HG03175 (cell line): Measurements from ENCODE around the gene ENAH.
A peak's percentile ranks its signal among the peaks of the same experiment; 100 is the strongest.
"Not testable (repeated sequence)": the region's sequence is repeated elsewhere in the genome, so short reads cannot be mapped to it uniquely, and the experiment has no call there.

Experiments
- ATAC-seq: cut with Tn5 transposase; IDR thresholded peaks from one replicate; pipeline ENCODE4 v1.9.1; 2021; ENCODE audit warnings: mild to moderate bottlenecking, moderate library complexity; ENCODE audit not compliant: unreplicated experiment

Gene ENAH

GRCh38 chr1:225677350-225678124 lies 24.6 kb upstream of the ENAH start:
- no peak for ATAC-seq

GRCh38 chr1:225674381-225674780 lies 21.5 kb upstream of the ENAH start:
- no peak for ATAC-seq

GRCh38 chr1:225670806-225671733 lies 18.1 kb upstream of the ENAH start:
- ATAC-seq: no peak

- no peak for ATAC-seq
Observed at GRCh38 chr1:225670356-225670755, 17.4 kb upstream of the ENAH start.

- no peak for ATAC-seq
Observed at GRCh38 chr1:225668222-225668621, 15.3 kb upstream of the ENAH start.

- no peak for ATAC-seq
Observed at GRCh38 chr1:225667362-225667761, 14.4 kb upstream of the ENAH start.

- ATAC-seq: no peak
Observed at GRCh38 chr1:225666495-225666894, 13.6 kb upstream of the ENAH start.

- no peak for ATAC-seq
Observed at GRCh38 chr1:225664762-225665161, 11.8 kb upstream of the ENAH start.

GRCh38 chr1:225662155-225662554 lies 9.2 kb upstream of the ENAH start:
- no peak for ATAC-seq

- no peak for ATAC-seq
Observed at GRCh38 chr1:225660544-225660946, 7.6 kb upstream of the ENAH start.

GRCh38 chr1:225658041-225658440 lies 5.1 kb upstream of the ENAH start:
- no peak for ATAC-seq

GRCh38 chr1:225657462-225657989 lies 4.6 kb upstream of the ENAH start:
- no peak for ATAC-seq

GRCh38 chr1:225656259-225656655 lies 3.3 kb upstream of the ENAH start:
- not testable (repeated sequence) for ATAC-seq

- no peak for ATAC-seq
Observed at GRCh38 chr1:225655509-225656258, 2.8 kb upstream of the ENAH start.

- no peak for ATAC-seq
Observed at GRCh38 chr1:225654688-225655508, 2.0 kb upstream of the ENAH start.

GRCh38 chr1:225654277-225654597 lies 1.3 kb upstream of the ENAH start:
- no peak for ATAC-seq

GRCh38 chr1:225653463-225654276 lies 747 bp upstream of the ENAH start:
- ATAC-seq: peak; percentile 25

- no peak for ATAC-seq
Observed at GRCh38 chr1:225651872-225652728, 823 bp downstream of the ENAH start.
